ENCODE results near the gene GARNL3. TPM values are rescaled to one million over a fixed set of nuclear protein-coding genes. Genes with fewer than 3 reads are reported as not detected.

The GARNL3 gene
- total RNA-seq, 1 experiment from 2014 or later: 15.5 TPM

GRCh38 chr9:127336086-127336485 is 71.5 kb downstream of the GARNL3 start:
- no peaks in the 10 kb centered on the region for H3K9me3 ChIP-seq (ENCODE audit: low read length)
- peak; percentile 2 for DNase-seq
- H3K4me3 ChIP-seq (ENCODE audit: low read length): no peak overlapping the region
- H3K9me2 ChIP-seq (replicated peaks; ENCODE audit: low read length): no peaks in the 10 kb centered on the region
- no peaks in the 10 kb centered on the region for H3K79me2 ChIP-seq (ENCODE audit: low read length)
- H3K27ac ChIP-seq (ENCODE audit: low read length): peak overlapping the region; percentile 68
- H3F3A ChIP-seq (ENCODE audit: low read length, unreplicated experiment): no peaks in the 10 kb centered on the region
- H3K4me2 ChIP-seq (ENCODE audit: low read length): peak overlapping the region; percentile 74
- H3K9ac ChIP-seq (ENCODE audit: low read length): no peak overlapping the region
- intact Hi-C loops (cut with micrococcal nuclease): loop anchor here (5.0 to 10.0 kb wide), 2 partner anchors 49 to 54 kb away; no protein-coding TSS in a partner anchor
- BruUV-seq (replicated peaks): no TSS peak
- peaks cover 26% of the 10 kb centered on the region for H3K4me1 ChIP-seq (ENCODE audit: insufficient read depth, low read length)
- no peak for TF ChIP-seq EZH2 (IDR thresholded peaks at IDR 0.05; ENCODE audit: low read length, unreplicated experiment)
- TF ChIP-seq CTCF (conservative IDR thresholded peaks at IDR 0.05; ENCODE audit: low read depth, low read length): no peak
- TF ChIP-seq EZH2phosphoT487 (IDR thresholded peaks at IDR 0.05; ENCODE audit: borderline replicate concordance, low read length): no peak
- no peaks in the 10 kb centered on the region for H3K27me3 ChIP-seq (ENCODE audit: low read length)
- no peak overlapping the region for H2AFZ ChIP-seq (ENCODE audit: low read length)
- ATAC-seq: no peak
- no peaks in the 10 kb centered on the region for H3K36me3 ChIP-seq (ENCODE audit: low read depth, low read length)
- H4K20me1 ChIP-seq (ENCODE audit: low read length): no peaks in the 10 kb centered on the region
- CTCF ChIA-PET: interaction anchor here (0.9 kb wide), 1 partner anchor 52 kb away, joined by 4 read pairs; no protein-coding TSS in a partner anchor
- POLR2A ChIA-PET (ENCODE audit: unreplicated experiment): no interaction called here

GRCh38 chr9:127336506-127337352 is 72.2 kb downstream of the GARNL3 start:
- H3K9ac ChIP-seq (ENCODE audit: low read length): no peak overlapping the region
- H3K27ac ChIP-seq (ENCODE audit: low read length): peak overlapping the region; percentile 68
- ATAC-seq (peak; percentile 92), DNase-seq (peak; percentile 96)
- H3K9me2 ChIP-seq (replicated peaks; ENCODE audit: low read length): no peaks in the 10 kb centered on the region
- no peaks in the 10 kb centered on the region for H3K36me3 ChIP-seq (ENCODE audit: low read depth, low read length)
- no peaks in the 10 kb centered on the region for H3F3A ChIP-seq (ENCODE audit: low read length, unreplicated experiment)
- no peaks in the 10 kb centered on the region for H3K27me3 ChIP-seq (ENCODE audit: low read length)
- peak overlapping the region; percentile 32; the same call in 1 of the 2 replicates for H3K4me3 ChIP-seq (ENCODE audit: low read length)
- TF ChIP-seq CTCF (conservative IDR thresholded peaks at IDR 0.05; ENCODE audit: low read depth, low read length): no peak
- TF ChIP-seq EZH2 (IDR thresholded peaks at IDR 0.05; ENCODE audit: low read length, unreplicated experiment): no peak
- no peak for TF ChIP-seq EZH2phosphoT487 (IDR thresholded peaks at IDR 0.05; ENCODE audit: borderline replicate concordance, low read length)
- H3K9me3 ChIP-seq (ENCODE audit: low read length): no peaks in the 10 kb centered on the region
- ChIA-PET POLR2A (ENCODE audit: unreplicated experiment) (no interaction called here), CTCF (interaction anchor here (0.9 kb wide), 1 partner anchor 53 kb away, joined by 4 read pairs; no protein-coding TSS in a partner anchor)
- intact Hi-C loops (cut with micrococcal nuclease): loop anchor here (5.0 to 10.0 kb wide), 2 partner anchors 48 to 54 kb away; no protein-coding TSS in a partner anchor
- no TSS peak for BruUV-seq (replicated peaks)
- peak overlapping the region; percentile 74 for H3K4me2 ChIP-seq (ENCODE audit: low read length)
- no peaks in the 10 kb centered on the region for H3K79me2 ChIP-seq (ENCODE audit: low read length)
- H4K20me1 ChIP-seq (ENCODE audit: low read length): no peaks in the 10 kb centered on the region
- H2AFZ ChIP-seq (ENCODE audit: low read length): no peak overlapping the region
- peaks cover 26% of the 10 kb centered on the region for H3K4me1 ChIP-seq (ENCODE audit: insufficient read depth, low read length)

GRCh38 chr9:127340721-127341120 is 76.1 kb downstream of the GARNL3 start:
- Histone ChIP-seq H2AFZ (ENCODE audit: low read length) (no peak overlapping the region), H3K79me2 (ENCODE audit: low read length) (no peaks in the 10 kb centered on the region), H3K27me3 (ENCODE audit: low read length) (no peaks in the 10 kb centered on the region), H3K27ac (ENCODE audit: low read length) (no peak overlapping the region), H3K4me1 (ENCODE audit: insufficient read depth, low read length) (peaks cover 24% of the 10 kb centered on the region), H3K9me2 (replicated peaks; ENCODE audit: low read length) (no peaks in the 10 kb centered on the region), H3K9me3 (ENCODE audit: low read length) (no peaks in the 10 kb centered on the region), H3K9ac (ENCODE audit: low read length) (no peak overlapping the region), H3F3A (ENCODE audit: low read length, unreplicated experiment) (no peaks in the 10 kb centered on the region), H3K4me3 (ENCODE audit: low read length) (no peak overlapping the region), H3K36me3 (ENCODE audit: low read depth, low read length) (no peaks in the 10 kb centered on the region), H4K20me1 (ENCODE audit: low read length) (no peaks in the 10 kb centered on the region), H3K4me2 (ENCODE audit: low read length) (no peak overlapping the region)
- no TSS peak for BruUV-seq (replicated peaks)
- no peak for TF ChIP-seq EZH2phosphoT487 (IDR thresholded peaks at IDR 0.05; ENCODE audit: borderline replicate concordance, low read length)
- TF ChIP-seq CTCF (conservative IDR thresholded peaks at IDR 0.05; ENCODE audit: low read depth, low read length): no peak
- no peak for TF ChIP-seq EZH2 (IDR thresholded peaks at IDR 0.05; ENCODE audit: low read length, unreplicated experiment)
- DNase-seq (no peak), ATAC-seq (no peak)
- ChIA-PET CTCF (no interaction called here), POLR2A (ENCODE audit: unreplicated experiment) (no interaction called here)
- intact Hi-C loops (cut with micrococcal nuclease): no loop called here

All from PC-3 (cell line).